Measurements from ENCODE around the gene B4GAT1. TPM values are rescaled to one million over a fixed set of nuclear protein-coding genes. Genes with fewer than 3 reads are reported as not detected.
A peak's percentile ranks its signal among the peaks of the same experiment; 100 is the strongest.

Gene B4GAT1
- total and polyA plus RNA-seq, 2 of the 13 experiments (the other 11 are each of a cell fraction or from before 2014, with no cell fraction given): 40.4 to 109 TPM

- TF ChIP-seq ZNF512B (CRISPR knock-in tag; IDR thresholded peaks at IDR 0.05; ENCODE audit: borderline replicate concordance): no peak
- peak; percentile 33; the same call in 1 of the 2 replicates for TF ChIP-seq ZBTB1 (CRISPR knock-in tag; IDR thresholded peaks at IDR 0.05; ENCODE audit: borderline replicate concordance)
- peak; percentile 81; the same call in 1 of the 2 replicates for TF ChIP-seq MIER3 (CRISPR knock-in tag; IDR thresholded peaks at IDR 0.05; ENCODE audit: borderline replicate concordance)
- TF ChIP-seq ZNF768 (CRISPR knock-in tag; IDR thresholded peaks at IDR 0.05): peak; percentile 58; the same call in 1 of the 2 replicates
- TF ChIP-seq KAT7 (CRISPR knock-in tag; IDR thresholded peaks at IDR 0.05; ENCODE audit: borderline replicate concordance): peak; percentile 52; the same call in 1 of the 2 replicates
- TF ChIP-seq ZNF746 (CRISPR knock-in tag; IDR thresholded peaks at IDR 0.05): no peak; the same call in 1 of the 2 replicates
- no peak for TF ChIP-seq GLMP (CRISPR knock-in tag; IDR thresholded peaks at IDR 0.05; ENCODE audit: borderline replicate concordance)
- peak; percentile 55; the same call in 1 of the 2 replicates for TF ChIP-seq ZHX2 (IDR thresholded peaks at IDR 0.05; ENCODE audit: low read depth)
- TF ChIP-seq ZHX2 (CRISPR knock-in tag; IDR thresholded peaks at IDR 0.05; ENCODE audit: borderline replicate concordance): no peak
- 0 out of 2 replicates have a peak, but pooled peaks have one; percentile 39 for TF ChIP-seq ATF6 (CRISPR knock-in tag; conservative IDR thresholded peaks at IDR 0.05)
- TF ChIP-seq ZNF557 (CRISPR knock-in tag; IDR thresholded peaks at IDR 0.05): no peak
- TF ChIP-seq TBP (CRISPR knock-in tag; IDR thresholded peaks at IDR 0.05): no peak
- TF ChIP-seq ZNF569 (CRISPR knock-in tag; IDR thresholded peaks at IDR 0.05; ENCODE audit: borderline replicate concordance): no peak
Measured at GRCh38 chr11:66336234-66337102, 11.0 kb downstream of the B4GAT1 start, which contains the start of gene RIN1 (continued).
